Measurements from ENCODE around the gene ZFYVE28.

DNA sequence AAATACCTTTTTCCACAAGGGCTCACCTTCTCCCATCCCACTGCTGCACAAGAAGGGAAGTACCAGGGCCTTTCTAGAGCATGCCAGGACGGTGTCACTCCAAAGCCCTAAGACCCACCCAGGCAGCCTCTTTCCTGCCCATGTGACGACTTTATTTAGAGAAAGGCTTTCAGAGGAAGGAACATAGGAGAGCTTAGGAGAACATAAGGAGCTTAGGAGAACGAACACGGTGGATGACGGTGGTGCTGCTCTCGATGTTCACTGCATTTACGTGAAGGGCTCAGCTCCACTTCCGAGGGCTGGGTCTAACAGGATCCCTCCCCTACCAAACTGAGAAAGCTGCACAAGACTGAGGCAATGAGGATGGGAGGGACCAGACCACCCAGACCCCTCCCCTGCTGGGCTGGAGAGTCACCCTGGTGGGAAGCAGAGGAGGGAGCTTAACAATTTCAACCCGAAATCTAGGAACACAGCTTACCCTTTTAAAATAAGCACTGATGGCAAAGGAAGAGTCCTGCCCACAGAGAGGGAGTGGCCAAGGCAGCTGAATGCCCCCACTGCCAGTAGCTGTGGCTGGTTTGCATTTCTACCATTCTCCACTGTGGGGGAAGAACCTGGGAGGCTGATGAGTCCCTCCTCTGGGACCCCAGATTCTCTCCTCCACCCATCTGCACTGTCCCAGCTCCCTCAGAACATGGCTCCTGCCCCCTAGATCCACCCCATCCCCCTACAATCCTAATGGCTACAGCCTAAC lies 29.8 kb downstream of the ZFYVE28 start:
- TF ChIP-seq, protein P1, sequence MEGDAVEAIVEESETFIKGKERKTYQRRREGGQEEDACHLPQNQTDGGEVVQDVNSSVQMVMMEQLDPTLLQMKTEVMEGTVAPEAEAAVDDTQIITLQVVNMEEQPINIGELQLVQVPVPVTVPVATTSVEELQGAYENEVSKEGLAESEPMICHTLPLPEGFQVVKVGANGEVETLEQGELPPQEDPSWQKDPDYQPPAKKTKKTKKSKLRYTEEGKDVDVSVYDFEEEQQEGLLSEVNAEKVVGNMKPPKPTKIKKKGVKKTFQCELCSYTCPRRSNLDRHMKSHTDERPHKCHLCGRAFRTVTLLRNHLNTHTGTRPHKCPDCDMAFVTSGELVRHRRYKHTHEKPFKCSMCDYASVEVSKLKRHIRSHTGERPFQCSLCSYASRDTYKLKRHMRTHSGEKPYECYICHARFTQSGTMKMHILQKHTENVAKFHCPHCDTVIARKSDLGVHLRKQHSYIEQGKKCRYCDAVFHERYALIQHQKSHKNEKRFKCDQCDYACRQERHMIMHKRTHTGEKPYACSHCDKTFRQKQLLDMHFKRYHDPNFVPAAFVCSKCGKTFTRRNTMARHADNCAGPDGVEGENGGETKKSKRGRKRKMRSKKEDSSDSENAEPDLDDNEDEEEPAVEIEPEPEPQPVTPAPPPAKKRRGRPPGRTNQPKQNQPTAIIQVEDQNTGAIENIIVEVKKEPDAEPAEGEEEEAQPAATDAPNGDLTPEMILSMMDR (IDR thresholded peaks at IDR 0.05) = no peak
- TF ChIP-seq POLR2A (IDR thresholded peaks at IDR 0.05) = no peak

Measured in body of pancreas (tissue), 4 donors.